Thyroid gland (tissue), 4 donors: ENCODE results near the gene FGF6.

Source experiments
- CTCF ChIP-seq, 6 experiments: fragments of 200-600 bp in 3 of 6; fragments of 450-650 bp in 3 of 6; sonication (generic) in 3 of 6; IDR thresholded peaks; one replicate each; pipeline ENCODE4 v1.5.1; 2016 to 2019; ENCODE audit warnings: antibody characterized with exemption in 6 of 6, mild to moderate bottlenecking in 2 of 6, inconsistent platforms in 1 of 6, moderate library complexity in 1 of 6
- POLR2A ChIP-seq, 2 donors: fragments of 450-650 bp; IDR thresholded peaks; one replicate each; pipeline ENCODE4 v1.6.1; 2017; ENCODE audit warnings: antibody characterized with exemption in 2 of 2, mild to moderate bottlenecking in 2 of 2, moderate library complexity in 1 of 2

- TF ChIP-seq CTCF (IDR thresholded peaks at IDR 0.05) (no peak), POLR2A (IDR thresholded peaks at IDR 0.05) (no peak)
Measured at GRCh38 chr12:4434301-4434700, 11.3 kb downstream of the FGF6 start.
